ENCODE data around the gene CCDC175. TPM values are rescaled to one million over a fixed set of nuclear protein-coding genes. Genes with fewer than 3 reads are reported as not detected.

CCDC175 gene
- total RNA-seq, 1 experiment from 2014 or later = 0.47 TPM

DNA sequence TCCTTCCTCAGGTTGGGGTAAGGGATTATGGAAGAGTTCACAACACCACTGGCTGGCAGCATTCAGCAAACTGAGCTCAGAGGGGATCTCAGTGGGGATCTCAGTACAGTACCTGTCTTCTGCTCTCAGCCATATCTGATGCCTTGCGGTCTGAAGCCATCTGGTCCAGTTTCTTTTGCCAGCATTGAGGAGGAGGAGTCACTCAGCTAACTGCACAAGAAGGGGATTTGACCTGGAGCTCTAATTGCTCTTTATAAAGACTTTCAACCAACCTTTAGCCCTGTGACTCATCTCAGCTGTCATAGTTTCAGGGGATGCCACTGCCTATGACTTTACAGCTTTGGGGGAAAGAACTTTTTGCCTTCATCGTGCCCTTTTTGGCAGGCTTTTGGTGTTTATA, 47.4 kb downstream of the CCDC175 start:
- Histone ChIP-seq H3K9me3 (ENCODE audit: low read depth, low read length, poor library complexity, severe bottlenecking) (peaks cover 4% of the 10 kb centered on the region), H3K4me1 (ENCODE audit: insufficient read depth, low read length, poor library complexity, severe bottlenecking) (no peaks in the 10 kb centered on the region), H3K36me3 (ENCODE audit: insufficient read depth, low read length, poor library complexity, severe bottlenecking) (no peaks in the 10 kb centered on the region), H3K27ac (ENCODE audit: low read depth, low read length, poor library complexity, severe bottlenecking) (no peak overlapping the region), H3K27me3 (replicated peaks; ENCODE audit: insufficient read depth, low read depth, low read length, poor library complexity) (no peaks in the 10 kb centered on the region), H3K4me3 (ENCODE audit: low read depth, low read length, poor library complexity, severe bottlenecking) (no peak overlapping the region)
- intact Hi-C loops (cut with micrococcal nuclease; ENCODE audit: unreplicated experiment) = no loop called here
- BruUV-seq (replicated peaks) = no TSS peak
- POLR2A ChIA-PET (ENCODE audit: low non-redundant PET) = no interaction called here
- no peak for TF ChIP-seq EZH2 (IDR thresholded peaks at IDR 0.05; ENCODE audit: borderline replicate concordance, low read depth, low read length, poor library complexity, severe bottlenecking)
- TF ChIP-seq, protein P1, sequence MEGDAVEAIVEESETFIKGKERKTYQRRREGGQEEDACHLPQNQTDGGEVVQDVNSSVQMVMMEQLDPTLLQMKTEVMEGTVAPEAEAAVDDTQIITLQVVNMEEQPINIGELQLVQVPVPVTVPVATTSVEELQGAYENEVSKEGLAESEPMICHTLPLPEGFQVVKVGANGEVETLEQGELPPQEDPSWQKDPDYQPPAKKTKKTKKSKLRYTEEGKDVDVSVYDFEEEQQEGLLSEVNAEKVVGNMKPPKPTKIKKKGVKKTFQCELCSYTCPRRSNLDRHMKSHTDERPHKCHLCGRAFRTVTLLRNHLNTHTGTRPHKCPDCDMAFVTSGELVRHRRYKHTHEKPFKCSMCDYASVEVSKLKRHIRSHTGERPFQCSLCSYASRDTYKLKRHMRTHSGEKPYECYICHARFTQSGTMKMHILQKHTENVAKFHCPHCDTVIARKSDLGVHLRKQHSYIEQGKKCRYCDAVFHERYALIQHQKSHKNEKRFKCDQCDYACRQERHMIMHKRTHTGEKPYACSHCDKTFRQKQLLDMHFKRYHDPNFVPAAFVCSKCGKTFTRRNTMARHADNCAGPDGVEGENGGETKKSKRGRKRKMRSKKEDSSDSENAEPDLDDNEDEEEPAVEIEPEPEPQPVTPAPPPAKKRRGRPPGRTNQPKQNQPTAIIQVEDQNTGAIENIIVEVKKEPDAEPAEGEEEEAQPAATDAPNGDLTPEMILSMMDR (conservative IDR thresholded peaks at IDR 0.05; ENCODE audit: low read depth, low read length) = no peak
- CTCF ChIA-PET = no interaction called here
- no peak for DNase-seq (ENCODE audit: low spot score)

DNA sequence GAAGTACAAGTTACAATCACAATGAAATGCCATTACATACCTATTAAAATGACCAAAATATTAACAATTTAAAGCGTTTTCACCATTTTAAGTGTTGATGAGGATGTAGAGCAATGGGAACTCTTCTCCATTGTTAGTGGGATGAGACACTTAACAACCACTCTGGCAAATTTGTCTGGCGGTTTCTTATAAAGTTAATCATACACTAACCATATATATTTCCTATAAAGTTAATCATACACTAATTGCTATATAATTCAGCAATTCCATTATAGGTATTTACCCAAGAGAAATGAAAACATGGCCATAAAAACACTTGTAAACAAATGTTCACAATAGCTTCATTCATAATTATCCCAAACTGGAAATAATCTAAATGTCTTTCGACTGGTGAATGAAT, 56.4 kb downstream of the CCDC175 start:
- no peak overlapping the region for H3K4me3 ChIP-seq (ENCODE audit: low read depth, low read length, poor library complexity, severe bottlenecking)
- H3K36me3 ChIP-seq (ENCODE audit: insufficient read depth, low read length, poor library complexity, severe bottlenecking) = no peaks in the 10 kb centered on the region
- no peak for DNase-seq (ENCODE audit: low spot score)
- CTCF ChIA-PET = no interaction called here
- BruUV-seq (replicated peaks) = no TSS peak
- intact Hi-C loops (cut with micrococcal nuclease; ENCODE audit: unreplicated experiment) = no loop called here
- no peaks in the 10 kb centered on the region for H3K4me1 ChIP-seq (ENCODE audit: insufficient read depth, low read length, poor library complexity, severe bottlenecking)
- POLR2A ChIA-PET (ENCODE audit: low non-redundant PET) = no interaction called here
- no peaks in the 10 kb centered on the region for H3K9me3 ChIP-seq (ENCODE audit: low read depth, low read length, poor library complexity, severe bottlenecking)
- no peak for TF ChIP-seq EZH2 (IDR thresholded peaks at IDR 0.05; ENCODE audit: borderline replicate concordance, low read depth, low read length, poor library complexity, severe bottlenecking)
- TF ChIP-seq, protein P1 (conservative IDR thresholded peaks at IDR 0.05; ENCODE audit: low read depth, low read length) = no peak
- H3K27me3 ChIP-seq (replicated peaks; ENCODE audit: insufficient read depth, low read depth, low read length, poor library complexity) = no peaks in the 10 kb centered on the region
- H3K27ac ChIP-seq (ENCODE audit: low read depth, low read length, poor library complexity, severe bottlenecking) = no peak overlapping the region

DNA sequence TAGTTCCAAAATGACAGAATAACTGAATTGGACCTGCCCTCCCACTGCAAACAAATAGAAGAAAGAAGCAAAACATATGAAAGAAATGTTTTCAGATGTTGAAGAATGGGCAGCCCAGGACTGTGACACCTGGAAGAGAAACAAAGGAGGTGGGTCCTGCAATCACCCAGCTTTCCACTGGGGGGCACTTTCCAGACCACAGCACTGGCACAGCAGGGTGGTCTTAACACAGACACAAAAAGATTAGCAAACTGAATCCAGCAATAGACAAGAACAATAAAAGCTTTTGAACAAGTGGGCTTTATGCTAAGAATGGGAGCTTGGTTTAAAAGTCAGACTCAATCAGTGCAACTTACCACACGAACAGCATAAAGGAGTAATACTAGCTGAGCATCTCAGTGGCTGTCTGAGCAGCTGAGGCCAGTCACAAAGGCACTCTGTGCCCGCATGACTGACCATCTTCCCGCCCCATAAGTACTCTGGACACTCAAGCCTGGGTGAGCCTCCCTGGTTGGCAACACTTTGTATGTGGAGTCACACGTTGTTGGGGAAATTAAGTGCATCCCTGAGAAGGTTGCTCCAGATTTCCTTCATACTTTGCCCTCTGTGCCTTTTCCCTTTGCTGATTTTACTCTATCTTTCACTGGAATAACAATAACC, 64.6 kb downstream of the CCDC175 start:
- H3K27me3 ChIP-seq (replicated peaks; ENCODE audit: insufficient read depth, low read depth, low read length, poor library complexity) = no peaks in the 10 kb centered on the region
- intact Hi-C loops (cut with micrococcal nuclease; ENCODE audit: unreplicated experiment) = loop anchor here (2.0 to 5.0 kb wide), 3 partner anchors 59 to 670 kb away; no protein-coding TSS in a partner anchor
- BruUV-seq (replicated peaks) = no TSS peak
- no peak overlapping the region for H3K27ac ChIP-seq (ENCODE audit: low read depth, low read length, poor library complexity, severe bottlenecking)
- no peaks in the 10 kb centered on the region for H3K9me3 ChIP-seq (ENCODE audit: low read depth, low read length, poor library complexity, severe bottlenecking)
- no peak overlapping the region for H3K4me3 ChIP-seq (ENCODE audit: low read depth, low read length, poor library complexity, severe bottlenecking)
- CTCF ChIA-PET = interaction anchor here (0.6 to 1.2 kb wide), 7 partner anchors 28 to 386 kb away, joined by 3 to 13 read pairs (median 4); partner anchors contain the start of gene L3HYPDH
- POLR2A ChIA-PET (ENCODE audit: low non-redundant PET) = no interaction called here
- no peaks in the 10 kb centered on the region for H3K36me3 ChIP-seq (ENCODE audit: insufficient read depth, low read length, poor library complexity, severe bottlenecking)
- no peak for TF ChIP-seq EZH2 (IDR thresholded peaks at IDR 0.05; ENCODE audit: borderline replicate concordance, low read depth, low read length, poor library complexity, severe bottlenecking)
- TF ChIP-seq, protein P1 (conservative IDR thresholded peaks at IDR 0.05; ENCODE audit: low read depth, low read length) = peak; percentile 86
- H3K4me1 ChIP-seq (ENCODE audit: insufficient read depth, low read length, poor library complexity, severe bottlenecking) = no peaks in the 10 kb centered on the region
- peak; percentile 72 for DNase-seq (ENCODE audit: low spot score)

Data from A673 (cell line).